Thyroid gland (tissue), 4 donors: ENCODE data around the gene FGF10.

Experiments
- CTCF ChIP-seq, 6 experiments: fragments of 200-600 bp in 3 of 6; fragments of 450-650 bp in 3 of 6; sonication (generic) in 3 of 6; IDR thresholded peaks; one replicate each; pipeline ENCODE4 v1.5.1; 2016 to 2019; ENCODE audit warnings: antibody characterized with exemption in 6 of 6, mild to moderate bottlenecking in 2 of 6, inconsistent platforms in 1 of 6, moderate library complexity in 1 of 6
- POLR2A ChIP-seq, 2 donors: fragments of 450-650 bp; IDR thresholded peaks; one replicate each; pipeline ENCODE4 v1.6.1; 2017; ENCODE audit warnings: antibody characterized with exemption in 2 of 2, mild to moderate bottlenecking in 2 of 2, moderate library complexity in 1 of 2

GRCh38 chr5:44329716-44330115 lies 59.5 kb downstream of the FGF10 start:
- TF ChIP-seq CTCF (IDR thresholded peaks at IDR 0.05) (no peak), POLR2A (IDR thresholded peaks at IDR 0.05) (no peak)
